AG04449 (cell line): ENCODE measurements around the gene KLHL13.

Experiments
- CTCF ChIA-PET: fragments of 350-600 bp; formaldehyde crosslinking; extraction: SDS; loops from one replicate; lab custom pipeline; 2021; ENCODE audit warnings: antibody characterized with exemption; lab: Yijun Ruan, JAX
- POLR2A ChIA-PET: fragments of 400-600, 350-600 bp; formaldehyde crosslinking; extraction: SDS; loops from one replicate; lab custom pipeline; 2020; ENCODE audit warnings: antibody characterized with exemption, inconsistent platforms; lab: Yijun Ruan, JAX
- DNase-seq: peaks from one replicate; pipeline ENCODE4 v3.0.0-alpha.2; 2010; ENCODE audit warnings: low read depth, low spot score
- H3K4me3 ChIP-seq: 2 replicates; pipeline ENCODE4 v1.5.1; 2011; ENCODE audit warnings: low read depth, mild to moderate bottlenecking, control low read depth, low read length
- TF ChIP-seq, protein P1 (sequence below): IDR thresholded peaks from one replicate; pipeline ENCODE4 v1.5.1; 2011; ENCODE audit warnings: mild to moderate bottlenecking, moderate library complexity, low read length, control low read depth, inconsistent platforms; ENCODE audit not compliant: insufficient read depth; ENCODE audit errors: missing control alignments

Gene KLHL13

DNA sequence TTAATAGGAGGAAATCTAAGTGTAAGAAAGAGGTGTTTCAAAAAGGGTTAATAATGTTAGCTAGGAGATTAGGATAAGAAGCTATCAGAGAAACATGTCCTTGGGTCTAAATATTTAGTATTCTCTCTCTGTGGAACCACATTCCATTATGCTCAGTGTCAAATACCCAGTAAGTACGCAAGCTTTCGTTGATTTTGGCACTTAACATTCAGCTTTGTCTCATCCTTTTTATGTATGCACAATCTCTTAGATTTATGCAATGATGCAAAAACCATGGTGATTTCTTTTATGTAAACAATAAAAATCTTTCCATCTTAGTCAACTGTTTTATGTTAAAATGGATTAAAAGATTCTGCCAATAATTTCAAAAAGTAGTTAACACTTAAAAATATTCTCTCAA, 129.2 kb downstream of the KLHL13 start:
- POLR2A ChIA-PET: no interaction called here
- CTCF ChIA-PET: no interaction called here

DNA sequence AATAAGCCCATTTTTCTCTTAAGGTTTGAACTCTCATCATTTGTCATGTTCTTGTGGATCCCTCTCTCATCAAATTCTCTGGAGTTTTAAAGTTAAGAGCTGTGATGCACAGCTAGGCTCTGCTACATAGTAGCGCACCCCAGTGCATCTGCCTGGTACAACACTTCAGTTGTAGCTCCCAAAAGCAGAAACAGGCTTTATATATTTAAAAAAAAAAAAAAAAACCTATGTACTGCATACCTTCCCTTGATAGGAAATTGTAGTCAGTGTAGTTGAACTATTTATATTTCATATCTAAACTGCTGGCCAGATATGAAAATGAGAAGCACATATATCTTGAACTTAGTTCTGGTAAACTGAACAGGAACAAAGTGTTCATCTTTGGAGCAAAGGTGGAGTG, 131.4 kb downstream of the KLHL13 start:
- TF ChIP-seq, protein P1, sequence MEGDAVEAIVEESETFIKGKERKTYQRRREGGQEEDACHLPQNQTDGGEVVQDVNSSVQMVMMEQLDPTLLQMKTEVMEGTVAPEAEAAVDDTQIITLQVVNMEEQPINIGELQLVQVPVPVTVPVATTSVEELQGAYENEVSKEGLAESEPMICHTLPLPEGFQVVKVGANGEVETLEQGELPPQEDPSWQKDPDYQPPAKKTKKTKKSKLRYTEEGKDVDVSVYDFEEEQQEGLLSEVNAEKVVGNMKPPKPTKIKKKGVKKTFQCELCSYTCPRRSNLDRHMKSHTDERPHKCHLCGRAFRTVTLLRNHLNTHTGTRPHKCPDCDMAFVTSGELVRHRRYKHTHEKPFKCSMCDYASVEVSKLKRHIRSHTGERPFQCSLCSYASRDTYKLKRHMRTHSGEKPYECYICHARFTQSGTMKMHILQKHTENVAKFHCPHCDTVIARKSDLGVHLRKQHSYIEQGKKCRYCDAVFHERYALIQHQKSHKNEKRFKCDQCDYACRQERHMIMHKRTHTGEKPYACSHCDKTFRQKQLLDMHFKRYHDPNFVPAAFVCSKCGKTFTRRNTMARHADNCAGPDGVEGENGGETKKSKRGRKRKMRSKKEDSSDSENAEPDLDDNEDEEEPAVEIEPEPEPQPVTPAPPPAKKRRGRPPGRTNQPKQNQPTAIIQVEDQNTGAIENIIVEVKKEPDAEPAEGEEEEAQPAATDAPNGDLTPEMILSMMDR: no peak
- ChIA-PET POLR2A (no interaction called here), CTCF (no interaction called here)
- no peak overlapping the region for H3K4me3 ChIP-seq
- DNase-seq: no peak

More for the DNA sequence above, 129.2 kb downstream of the KLHL13 start:
- no peak for DNase-seq
- no peak overlapping the region for H3K4me3 ChIP-seq
- TF ChIP-seq, protein P1: no peak

DNA sequence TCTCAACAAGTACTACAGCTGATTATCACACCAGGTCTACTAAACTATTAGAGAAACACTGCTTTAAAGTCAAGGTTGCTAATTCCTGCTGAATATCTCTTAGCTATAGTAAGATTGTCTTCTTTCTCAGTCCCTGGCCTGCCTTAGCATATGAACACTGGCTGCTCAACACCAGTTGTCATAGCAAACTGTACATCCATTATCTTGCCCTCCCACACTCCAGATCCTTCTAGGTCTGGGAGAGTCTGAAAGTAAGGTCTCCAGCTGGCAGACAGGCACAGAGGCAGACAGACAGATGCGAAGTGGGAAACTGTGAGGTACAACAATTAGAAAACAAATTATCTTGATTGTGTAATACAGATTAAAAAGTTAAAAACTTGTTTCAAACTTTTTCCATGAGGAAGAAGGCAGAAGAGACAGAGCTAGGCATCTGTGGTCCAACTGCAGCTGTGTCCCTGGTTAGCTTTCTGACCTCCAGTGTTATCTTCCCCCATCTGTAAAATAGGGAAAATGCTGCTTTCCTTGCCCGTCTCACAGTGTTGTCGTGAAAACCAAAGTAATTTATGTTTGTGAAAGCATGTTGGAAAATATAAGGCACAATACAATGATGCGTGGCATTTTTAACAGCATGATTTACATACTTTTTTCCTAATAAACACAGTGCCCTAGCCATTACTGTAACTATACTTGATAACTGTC, 133.8 kb downstream of the KLHL13 start:
- H3K4me3 ChIP-seq: no peak overlapping the region
- DNase-seq: no peak
- TF ChIP-seq, protein P1: no peak
- ChIA-PET POLR2A (no interaction called here), CTCF (no interaction called here)

DNA sequence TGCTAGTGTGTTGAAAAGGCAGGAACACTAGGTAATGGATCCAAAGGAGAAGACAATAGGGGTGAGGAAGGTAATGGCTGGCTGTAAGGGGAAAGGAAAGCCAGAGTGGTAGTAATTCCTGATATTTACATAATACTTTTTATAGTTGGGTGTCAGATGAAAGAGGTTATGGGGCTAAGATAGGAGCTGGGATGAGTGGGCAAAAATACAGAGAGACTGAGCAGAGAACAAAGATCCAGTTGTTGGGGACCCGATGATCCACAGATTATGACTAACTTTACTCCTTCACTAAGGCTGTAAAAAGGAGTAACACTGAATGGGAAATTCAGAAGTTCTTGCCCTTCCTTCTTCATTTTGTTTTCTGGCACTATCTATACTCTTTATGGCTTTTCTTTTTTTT, 138.2 kb downstream of the KLHL13 start:
- POLR2A ChIA-PET: no interaction called here
- no peak overlapping the region for H3K4me3 ChIP-seq
- DNase-seq: no peak
- CTCF ChIA-PET: no interaction called here
- TF ChIP-seq, protein P1: no peak

DNA sequence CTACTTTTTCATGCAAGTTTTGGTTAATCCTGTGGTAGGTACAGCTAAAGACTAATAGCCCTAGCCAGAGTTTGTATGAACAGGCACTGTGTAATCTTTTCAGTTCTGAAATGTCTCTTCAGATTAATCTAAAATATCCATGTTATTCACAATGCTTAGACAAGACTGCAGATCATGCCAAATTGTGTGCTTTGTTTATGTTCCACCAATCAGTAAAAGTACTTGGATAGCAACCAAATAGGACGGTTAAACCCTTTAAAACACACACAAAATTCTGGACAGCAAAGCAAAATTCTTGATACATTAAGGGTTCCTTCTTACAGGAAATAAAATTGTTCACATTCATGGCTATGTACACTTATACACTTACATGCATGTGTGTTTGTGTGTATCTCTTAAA, 139.1 kb downstream of the KLHL13 start:
- POLR2A ChIA-PET: no interaction called here
- CTCF ChIA-PET: no interaction called here
- TF ChIP-seq, protein P1: no peak
- no peak for DNase-seq
- H3K4me3 ChIP-seq: no peak overlapping the region

DNA sequence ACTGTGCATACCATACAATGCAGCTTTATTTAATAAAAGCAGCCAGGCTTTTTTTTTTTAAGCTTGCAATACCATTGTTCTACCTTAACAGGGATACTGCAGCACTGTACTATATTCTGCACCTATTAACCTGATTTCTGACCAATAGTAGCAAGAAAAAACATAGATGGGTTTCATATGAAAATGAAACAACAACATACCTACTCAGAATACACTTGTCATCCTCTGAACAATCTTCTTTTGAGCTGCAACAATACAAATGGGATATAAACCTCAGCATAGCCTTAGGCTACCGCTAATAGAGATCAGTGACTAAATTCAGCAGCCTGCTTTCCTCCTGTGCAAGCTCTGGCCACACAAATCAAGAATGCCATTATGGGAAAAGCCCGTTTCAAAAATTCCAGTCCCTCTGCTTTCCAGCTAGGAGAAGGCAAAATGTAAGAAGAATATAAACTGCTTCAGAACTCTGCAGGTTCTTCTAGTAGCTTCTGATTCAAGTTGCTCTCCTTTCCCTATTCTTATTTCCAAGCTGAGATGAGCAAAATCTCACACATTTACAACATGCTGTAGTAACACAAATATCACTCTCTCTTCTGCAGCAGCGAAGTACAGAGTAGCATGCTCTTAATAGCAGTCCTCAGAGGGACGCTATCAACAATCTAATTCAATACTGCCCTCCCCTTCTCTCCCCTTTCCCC, 143.4 kb downstream of the KLHL13 start:
- ChIA-PET POLR2A (no interaction called here), CTCF (no interaction called here)
- no peak for DNase-seq
- no peak overlapping the region for H3K4me3 ChIP-seq
- TF ChIP-seq, protein P1: no peak
